Retina (tissue), 1 donor: ENCODE measurements around the gene XXYLT1.
"Not testable (repeated sequence)": the region's sequence is repeated elsewhere in the genome, so short reads cannot be mapped to it uniquely, and the experiment has no call there.

Experiments used
- DNase-seq: peaks from one replicate; pipeline ENCODE4 v3.0.0-alpha.2; 2016

Gene XXYLT1

DNA sequence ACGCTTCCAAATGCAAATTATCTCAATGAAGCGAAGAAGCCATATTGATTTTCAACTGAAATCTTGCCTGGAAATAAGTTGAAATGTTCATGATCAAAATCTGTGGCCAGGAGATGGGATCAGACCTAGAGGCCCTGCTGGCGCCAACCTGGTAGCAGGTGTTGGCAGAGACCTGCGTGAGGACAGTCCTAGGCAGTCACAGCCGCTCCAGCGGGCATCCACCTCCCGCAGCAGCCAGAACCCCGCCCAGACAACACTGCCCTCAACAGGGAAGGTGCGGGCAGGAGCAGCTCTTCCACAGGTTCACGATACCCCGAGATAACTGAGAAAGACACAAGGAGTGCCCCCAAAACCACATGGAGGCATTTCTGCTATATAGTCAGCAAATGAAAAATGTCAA, 145.3 kb downstream of the XXYLT1 start:
- DNase-seq = no peak

DNA sequence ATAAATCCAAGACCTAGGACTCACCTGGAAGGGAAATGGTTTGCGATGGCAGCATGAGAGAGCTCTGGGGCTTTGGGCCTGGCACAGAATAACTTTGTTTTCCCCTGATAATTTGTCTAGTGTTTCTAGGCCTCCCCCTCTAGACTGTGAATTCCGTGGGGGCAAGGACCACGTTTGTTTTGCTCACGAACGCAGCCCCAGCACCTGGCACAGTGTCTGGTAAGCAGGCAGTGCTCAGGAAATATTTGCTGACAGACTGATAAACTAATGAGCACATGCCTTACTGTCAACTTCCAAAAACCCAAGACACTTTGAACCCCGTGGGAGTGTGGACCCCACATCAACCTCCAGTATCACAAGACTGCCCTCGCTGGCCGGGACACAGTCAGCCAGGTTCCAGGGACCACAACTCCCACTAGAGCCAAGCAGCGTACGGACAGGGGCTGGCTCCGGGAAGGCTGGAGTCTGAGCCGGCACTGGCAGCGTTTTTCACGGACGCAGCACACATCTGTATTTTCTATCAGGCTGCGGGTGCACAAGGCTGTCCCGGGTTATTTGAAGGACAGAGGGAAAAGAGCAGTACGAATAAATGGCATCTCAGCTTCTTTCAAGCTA, 146.5 kb downstream of the XXYLT1 start:
- DNase-seq = no peak

DNA sequence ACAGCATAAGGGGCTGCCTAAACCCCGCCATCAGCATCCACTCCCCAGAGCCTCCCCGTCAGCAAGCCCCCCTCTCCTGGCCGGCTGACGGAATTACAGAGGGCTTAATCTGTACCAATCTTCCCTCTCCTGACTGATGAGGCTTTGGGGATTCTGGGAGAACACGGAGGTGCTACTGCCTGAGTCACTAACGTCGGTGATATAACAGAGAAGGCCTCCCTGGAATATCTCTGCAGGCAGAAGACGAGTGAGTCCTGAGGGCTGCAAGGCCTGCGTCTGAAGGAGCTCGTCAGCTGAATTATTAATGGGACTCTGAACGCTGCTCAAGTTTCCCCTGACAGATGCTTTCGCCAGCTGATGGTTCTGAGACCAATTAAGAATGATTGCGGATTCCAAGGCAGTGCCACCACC, 147.7 kb downstream of the XXYLT1 start:
- peak; percentile 84 for DNase-seq

DNA sequence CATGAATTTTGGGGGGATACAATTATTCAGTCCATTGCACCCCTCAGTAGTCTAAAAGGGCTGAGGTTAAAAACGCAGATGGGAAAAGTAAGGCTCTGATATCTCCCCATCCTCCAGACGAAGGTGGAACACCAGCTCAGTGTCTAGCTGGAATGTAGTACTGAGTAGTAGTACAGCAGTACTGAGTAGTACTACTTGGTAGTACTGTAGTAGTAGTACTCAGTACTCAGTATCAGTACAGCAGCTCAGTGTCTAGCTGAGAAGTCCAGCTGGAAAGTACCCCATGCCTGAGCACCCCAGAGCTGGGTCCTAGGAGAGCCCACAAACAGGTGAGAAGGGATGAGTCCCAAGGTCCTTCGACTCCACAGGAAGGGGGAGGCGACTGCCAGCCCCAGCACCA, 148.7 kb downstream of the XXYLT1 start:
- no peak for DNase-seq

DNA sequence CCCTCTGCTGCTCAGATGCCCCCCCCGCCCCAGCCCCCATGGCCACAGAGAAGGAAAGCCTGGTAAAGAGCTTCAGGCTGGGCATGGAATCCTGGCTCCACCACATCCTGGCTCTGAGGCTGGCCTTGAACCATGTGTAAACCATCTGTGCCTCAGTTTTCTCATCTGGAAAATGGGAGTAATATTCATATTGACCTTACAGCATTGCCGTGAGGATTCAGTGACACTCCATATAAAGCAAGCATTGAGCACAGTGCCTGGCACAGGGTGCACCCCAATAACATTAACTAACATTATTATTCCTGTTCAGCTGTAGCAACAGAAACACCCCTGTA, 150.7 kb downstream of the XXYLT1 start:
- DNase-seq = no peak

DNA sequence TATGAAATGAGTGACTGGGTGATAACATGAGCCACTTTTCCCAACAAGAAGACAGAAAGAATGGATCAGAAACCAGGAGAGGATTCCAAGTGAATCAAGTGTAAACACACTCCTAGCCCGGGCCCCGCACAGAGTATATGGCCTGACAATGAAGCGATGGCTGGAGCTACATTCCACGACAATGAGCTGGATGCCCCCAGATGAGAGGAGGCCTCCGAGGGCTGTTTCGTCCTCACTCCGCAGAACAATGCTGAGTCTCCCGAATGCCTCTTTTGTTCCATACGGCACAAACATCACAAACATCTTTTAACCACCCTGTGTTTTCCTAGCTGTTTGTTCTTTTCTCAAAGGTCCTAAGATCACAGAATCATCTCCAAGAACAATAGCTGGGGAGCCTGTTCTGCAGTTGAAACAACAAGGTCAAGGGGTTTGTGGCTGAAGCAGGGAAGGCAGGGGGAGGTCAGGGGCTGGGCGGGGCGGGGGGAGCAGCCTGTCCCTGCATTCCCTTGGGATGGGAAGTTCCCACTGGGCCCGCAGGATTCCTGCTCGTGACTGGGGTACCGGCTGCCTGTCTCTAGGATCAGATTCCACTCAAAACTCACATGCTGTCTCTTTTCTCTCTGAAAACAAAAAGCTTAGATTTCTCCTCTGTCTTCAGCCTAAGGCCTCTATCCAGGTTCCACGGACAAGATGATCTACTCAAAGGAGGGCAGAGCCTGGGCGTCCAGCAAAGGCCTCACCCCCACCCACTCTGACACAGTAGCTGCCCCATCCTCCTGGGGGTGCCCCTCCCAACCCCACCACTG, 151.3 kb downstream of the XXYLT1 start:
- peak; percentile 78 for DNase-seq

DNA sequence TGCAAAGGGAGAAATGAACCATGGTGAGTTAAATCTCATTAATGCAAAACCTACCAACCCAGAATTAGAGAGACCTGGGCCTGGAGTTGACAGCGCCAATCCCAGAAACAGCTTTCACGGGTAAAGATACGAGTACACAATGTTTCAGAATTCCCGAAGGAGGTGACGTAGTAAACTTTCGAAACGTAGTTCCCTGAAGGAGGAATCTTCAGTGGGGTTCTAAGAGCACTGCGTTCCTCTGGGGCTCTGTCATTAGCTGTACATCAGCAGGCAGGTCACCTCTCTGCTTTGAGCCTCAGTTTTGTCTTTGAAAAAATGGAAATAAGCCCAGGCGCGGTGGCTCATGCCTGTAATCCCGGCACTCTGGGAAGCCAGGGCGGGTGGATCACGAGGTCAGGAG, 152.3 kb downstream of the XXYLT1 start:
- no peak for DNase-seq

DNA sequence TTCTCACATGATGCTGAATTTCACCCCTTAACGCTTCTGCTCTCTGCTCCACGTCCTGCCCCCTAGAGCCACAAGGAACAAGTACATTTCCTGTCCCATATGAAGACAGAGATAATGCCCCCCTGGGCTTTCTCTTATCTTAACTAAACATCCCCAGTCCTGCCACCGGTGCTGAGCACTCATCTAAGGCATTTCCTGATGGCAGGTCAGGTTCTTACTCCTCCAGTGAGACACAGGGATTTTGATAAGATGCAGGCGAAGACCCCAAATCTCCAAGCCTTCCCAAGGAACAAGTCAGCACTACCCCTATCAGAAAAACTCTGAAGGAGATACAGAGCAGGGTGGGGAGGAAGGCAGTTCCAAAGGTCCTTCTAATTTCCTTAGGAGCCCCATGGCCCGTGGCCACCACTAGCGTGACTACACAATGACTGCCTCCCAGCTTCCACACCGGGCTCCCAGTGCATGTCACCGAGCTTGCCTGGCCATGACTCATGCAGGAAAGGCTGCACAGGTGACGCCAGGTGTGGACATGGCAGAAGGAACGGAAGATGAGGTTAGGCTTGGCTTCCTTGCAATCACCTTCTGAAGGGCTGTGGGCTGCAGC, 152.9 kb downstream of the XXYLT1 start:
- DNase-seq = no peak

DNA sequence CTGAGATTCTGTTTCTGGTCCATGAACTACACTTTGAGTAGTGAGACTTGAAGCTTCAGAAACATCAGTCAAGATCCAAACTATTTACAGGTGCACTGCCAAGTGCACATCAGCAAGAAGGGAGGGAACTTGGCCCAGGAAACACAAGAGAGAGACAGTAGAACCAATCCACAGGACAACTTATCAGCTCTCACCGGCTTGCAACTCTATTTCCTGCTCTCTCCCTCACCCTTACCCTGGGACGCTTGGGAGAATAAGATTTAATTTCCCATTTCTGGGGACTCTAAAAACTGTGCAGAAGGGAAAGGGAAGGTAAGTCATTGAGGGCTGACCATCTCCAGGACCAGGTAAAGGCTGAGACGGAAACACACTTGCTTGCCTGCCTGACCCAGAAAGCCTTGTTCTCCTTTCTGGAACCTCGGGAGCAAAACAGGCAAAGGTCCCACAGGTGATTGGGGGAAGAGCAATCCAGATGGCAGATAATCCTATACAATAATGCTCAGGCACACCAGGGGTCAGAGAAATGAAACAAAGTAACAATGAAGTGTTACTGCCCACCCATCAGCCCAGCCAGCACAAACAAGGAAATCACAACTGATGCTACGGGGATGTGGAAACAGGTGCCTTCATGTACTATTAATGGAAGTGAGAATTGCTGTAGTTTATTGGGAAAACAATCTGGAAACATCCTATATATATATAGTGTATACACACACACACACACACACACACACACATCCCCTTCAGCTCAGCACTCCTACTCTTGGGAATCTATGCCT, 154.4 kb downstream of the XXYLT1 start:
- no peak for DNase-seq

DNA sequence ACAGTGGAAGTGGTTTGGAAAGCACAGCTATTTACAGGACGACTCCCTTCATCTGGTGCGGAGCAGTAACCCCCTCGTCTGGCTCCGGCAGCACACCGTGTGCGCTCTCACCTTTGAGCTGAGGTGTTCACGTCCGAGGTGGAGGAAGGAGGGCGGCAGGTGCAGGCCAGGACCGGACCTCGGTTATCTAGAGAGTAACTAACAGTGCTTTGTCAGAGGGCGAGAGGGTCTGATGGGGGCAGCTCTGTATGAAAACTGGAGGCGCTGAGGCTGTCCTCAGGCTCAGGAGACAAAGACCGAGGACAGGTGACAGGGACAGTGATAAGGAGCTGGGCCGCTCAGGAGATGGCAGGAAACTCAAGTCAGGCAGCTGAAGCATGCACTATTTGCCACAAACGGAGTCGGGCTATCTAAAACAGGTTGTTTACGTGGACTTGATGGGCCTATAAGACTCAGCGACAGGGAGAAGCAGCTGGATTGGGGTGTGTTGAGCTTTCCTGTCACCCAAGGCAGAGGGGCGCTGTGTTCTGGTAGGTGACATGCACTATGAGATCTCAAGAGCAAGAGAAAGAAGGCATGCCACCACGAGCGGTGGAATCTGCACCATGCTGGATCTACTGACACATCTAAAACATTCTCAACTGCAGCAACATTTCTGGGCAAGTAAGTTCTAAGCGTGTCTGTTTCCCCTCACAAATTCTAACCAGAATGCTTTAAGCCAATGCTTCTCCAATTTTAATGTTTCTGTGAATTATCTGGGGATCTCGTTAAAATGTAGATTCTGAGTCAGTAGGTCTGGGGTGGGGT, 155.2 kb downstream of the XXYLT1 start:
- no peak for DNase-seq

DNA sequence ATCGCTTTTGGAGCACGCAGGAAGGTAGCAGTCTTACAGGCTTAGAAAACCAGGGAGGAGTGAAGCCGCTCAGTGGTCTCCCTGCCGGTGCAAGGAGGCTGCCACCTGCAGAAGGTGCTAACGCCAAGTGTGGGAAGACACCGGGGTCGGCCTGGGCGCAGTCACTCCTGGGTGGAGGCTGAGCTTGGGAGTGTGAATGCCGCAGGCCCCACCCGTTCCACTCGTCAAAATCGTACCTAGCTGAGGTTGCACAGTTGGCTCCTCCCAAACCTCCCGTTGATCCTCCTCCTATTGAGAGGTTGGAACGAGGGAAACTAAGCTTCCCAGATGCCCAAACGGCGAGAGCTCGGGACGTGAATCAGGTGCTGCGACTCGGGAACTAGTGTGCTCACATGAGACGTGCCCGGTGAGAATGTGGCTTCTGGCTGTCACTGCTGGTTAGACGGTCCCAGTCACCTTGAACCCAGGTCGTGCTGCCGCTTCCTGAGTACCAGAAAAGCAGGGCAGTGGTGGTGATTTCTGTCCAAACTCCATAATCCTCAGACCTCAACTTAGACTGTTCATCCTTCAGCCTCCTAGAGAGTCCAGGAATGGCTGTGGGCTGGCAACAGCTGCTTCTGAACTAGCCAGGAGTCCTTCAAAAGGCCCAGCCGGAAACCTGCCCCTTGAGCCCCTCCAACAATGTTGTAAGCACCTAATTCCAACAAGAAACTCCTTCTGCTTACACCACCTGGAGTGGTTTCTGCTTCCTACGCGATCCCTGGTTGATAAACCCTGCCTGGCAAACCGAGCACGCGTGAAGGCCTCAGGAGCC, 156.0 kb downstream of the XXYLT1 start:
- no peak for DNase-seq

DNA sequence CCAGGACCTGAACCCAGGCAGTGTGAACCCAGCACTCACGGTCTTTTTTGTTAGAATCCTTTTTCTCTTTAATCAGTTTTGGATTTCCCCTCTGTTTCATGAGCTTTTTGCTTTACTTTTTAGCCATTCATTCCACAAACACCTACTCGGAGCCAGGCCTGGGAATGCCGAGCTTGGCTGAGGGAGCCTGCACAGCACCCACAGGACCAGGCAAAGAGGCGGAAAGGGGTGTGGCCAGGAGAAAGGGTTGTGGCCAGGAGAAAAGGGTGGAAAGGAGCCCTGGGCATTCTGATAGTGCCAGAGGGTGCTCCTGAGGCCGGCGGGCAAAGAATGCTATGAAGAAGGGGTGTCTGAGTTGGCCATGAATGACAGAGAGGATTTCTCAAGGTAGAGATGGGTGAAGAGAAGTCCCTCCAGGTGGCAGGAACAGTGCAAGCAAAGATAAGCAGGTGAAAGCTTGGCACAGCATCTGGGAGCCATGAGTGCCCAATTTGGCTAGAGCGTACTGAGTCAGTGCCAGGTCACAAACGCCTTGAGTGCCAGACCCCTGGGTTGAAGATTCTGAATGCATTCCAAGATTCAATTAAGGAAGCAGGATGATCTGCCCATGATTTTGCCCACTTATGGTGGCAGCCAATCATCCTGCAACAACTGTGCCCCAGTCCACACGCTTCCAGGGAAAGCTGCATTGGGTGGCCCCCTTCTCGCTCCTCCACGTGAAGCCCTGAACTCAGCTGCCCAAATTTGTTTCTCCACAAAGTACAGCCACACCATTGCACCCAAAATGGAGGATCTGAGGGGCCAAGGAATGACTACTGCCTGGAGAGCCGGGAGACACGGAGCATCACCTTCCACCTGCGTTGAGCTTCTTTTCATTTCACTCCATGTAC, 157.2 kb downstream of the XXYLT1 start:
- no peak for DNase-seq

DNA sequence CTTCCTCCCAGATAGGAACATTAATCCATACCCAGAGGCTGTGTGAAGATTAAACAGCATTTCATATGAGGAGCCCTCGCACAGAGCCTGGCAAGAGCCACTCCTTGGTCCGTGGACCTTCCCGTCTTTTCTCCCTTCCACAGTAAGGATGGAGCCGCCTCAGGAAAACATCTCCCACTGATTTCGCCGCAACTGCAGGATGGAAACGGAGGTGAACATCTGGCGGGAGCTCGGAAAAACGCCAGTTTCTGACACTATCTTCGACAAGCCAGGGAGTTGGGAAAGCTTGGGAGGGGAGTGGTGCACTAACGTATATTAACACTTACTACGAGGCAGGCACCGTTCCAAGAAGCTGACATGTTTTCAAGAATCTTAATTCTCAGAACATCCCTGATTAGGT, 157.9 kb downstream of the XXYLT1 start:
- DNase-seq = no peak

DNA sequence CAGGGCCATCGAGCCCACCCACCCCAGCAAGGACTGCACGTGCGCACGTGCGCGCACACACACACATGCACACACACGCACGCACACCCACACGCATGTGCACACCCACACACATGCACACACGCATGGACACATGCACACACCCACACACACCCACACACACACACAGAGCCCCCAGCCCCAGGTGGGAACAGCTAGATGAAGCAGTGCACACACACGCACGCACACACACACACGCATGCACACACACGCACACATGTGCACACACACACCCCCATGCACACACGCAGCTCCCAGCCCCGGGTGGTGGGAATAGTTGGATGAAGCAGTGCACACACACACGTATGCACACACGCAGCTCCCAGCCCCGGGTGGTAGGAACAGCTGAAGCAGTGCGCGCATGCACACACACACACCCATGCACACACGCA, 158.6 kb downstream of the XXYLT1 start:
- DNase-seq = no peak

DNA sequence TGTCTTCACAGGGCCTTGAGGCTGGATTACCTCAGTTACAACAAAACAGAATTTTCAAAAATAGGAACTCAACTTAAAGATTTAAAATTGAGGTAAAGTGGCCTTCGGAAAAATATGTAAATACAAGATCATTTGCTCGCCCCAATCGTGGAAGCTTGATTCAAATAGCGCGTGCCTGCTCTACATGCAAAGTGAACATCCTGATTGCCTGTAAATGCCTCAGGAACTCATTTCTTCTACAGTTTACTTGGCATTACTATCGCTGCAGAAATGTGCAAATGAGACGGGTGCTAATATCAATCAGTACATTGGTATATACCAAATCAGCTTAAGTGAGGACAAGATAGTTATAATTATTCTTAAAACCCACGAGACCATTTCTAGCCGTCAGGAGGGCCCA, 159.2 kb downstream of the XXYLT1 start:
- DNase-seq = no peak

DNA sequence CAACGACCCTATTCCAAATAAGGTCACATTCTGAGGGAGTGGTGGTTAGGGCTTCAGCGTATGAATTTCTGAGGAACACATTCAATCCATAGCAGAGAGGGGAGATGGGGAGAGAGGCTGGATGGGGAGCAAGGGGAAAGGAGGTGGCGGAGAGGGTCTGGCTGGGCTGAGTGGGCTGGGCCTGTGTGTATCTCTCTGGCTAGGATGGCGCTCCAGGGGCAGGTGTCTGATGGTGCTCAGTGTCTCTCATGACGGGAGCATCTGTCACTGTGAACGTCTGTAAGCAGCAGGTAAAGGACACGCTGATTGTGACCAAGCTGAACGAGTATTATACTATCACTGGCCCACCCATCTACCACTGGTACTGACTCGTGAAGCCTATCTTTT, 159.6 kb downstream of the XXYLT1 start:
- DNase-seq = no peak

DNA sequence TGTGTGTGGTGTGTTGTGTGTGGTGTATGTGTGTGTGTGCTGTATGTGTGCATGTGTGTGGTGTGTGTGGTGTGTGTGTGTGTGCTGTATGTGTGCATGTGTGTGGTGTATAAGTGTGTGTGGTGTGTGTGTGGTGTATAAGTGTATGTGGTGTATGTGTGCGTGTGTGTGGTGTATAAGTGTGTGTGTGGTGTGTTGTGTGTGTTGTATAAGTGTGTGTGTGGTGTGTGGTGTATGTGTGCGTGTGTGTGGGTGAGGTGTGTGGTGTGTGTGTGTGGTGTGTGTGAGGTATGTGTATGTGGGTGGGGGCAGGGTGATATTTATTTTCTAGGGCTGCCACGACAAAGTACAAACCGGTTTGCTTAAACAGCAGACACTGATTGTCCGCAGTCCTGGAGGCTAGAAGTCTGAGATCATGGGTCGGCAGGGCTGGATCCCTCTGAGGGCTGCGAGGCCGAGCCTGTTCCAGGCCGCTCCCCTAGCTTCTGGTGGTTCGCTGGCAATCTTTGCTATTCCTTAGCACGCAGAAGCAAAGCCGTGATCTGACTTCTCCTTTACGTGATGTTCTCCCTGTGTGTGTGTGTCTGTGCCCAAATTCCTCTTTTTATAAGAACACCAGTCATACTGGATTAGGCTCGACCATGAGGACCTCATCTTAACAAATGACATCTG, 160.2 kb downstream of the XXYLT1 start:
- no peak for DNase-seq

DNA sequence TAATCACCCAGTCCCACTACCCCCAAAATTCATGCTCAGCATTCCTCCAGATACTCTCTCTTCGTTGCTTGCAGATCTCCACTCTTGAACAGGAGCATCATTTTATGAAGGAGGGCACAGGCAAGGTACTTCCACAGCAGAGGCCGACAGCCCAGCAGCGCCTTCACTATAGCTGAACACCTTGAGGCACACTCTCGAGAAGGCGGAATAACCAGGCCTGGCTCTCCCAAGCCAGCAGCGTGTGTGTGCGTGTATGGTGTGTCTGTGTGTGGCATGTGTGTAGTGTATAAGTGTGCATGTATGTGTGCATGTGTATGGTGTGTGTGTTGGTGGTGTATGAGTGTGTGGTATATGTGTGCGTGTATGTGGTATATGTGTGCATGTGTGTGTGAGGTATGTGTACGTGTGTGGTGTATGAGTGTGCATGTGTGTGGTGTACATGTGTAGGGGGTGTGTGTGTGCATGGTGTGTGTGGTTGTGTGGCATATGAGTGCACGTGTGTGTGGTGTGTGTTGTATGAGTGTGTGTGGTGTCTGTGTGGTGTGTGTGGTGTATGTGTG, 161.8 kb downstream of the XXYLT1 start:
- DNase-seq = no peak

DNA sequence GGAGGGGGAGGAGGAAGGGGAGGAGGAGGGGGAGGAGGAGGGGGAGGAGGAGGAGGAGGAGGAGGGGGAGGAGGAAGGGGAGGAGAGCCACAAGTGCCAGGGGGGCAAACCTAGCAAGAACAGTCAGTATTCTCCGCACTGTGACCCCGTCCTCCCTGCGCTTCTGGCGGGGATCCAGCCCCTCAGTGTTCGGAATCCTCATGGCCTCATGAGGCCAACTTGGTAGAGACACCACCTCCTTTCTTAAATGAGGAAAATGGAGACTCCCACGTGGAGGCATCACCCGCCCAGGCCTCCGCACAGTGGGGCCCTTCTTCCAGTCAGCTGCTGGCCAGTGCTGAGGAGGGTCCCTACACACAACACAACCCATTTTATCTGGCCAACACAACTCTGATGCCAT, 163.4 kb downstream of the XXYLT1 start:
- DNase-seq = no peak

DNA sequence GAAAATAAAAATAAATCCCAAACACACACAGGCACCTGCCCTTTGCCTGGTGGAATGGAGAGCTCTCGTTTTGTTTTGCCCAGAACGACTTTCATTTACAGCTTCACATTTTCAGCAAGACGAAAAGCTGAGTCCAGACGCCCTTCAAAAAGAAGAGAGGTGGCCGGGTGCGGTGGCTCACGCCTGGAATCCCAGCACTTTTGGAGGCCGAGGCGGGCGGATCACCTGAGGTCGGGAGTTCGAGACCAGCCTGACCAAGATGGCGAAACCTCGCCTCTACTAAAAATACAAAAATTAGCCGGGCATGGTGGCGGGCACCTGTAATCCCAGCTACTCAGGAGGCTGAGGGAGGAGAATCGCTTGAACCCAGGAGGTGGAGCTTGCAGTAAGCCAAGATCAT, 163.9 kb downstream of the XXYLT1 start:
- not testable (repeated sequence) for DNase-seq
